SK-N-SH treated with all-trans-retinoic acid at 6 μM for 48 hours (cell line): ENCODE data around the gene CLBA1.
"Not testable (repeated sequence)": the region's sequence is repeated elsewhere in the genome, so short reads cannot be mapped to it uniquely, and the experiment has no call there.

Source experiments
- ATAC-seq: fragments of 200-7000 bp; cut with Tn5 transposase; 3 replicates; pipeline ENCODE4 v1.9.1; 2020; ENCODE audit warnings: mild to moderate bottlenecking, moderate library complexity
- BACH2 ChIP-seq: fragments of 250-450 bp; sonication (Bioruptor Pico); IDR thresholded peaks from 2 replicates; pipeline ENCODE4 v1.9.0; 2021; ENCODE audit warnings: mild to moderate bottlenecking, borderline replicate concordance
- CSDC2 ChIP-seq: fragments of 250-450 bp; sonication (Bioruptor Pico); IDR thresholded peaks from 2 replicates; pipeline ENCODE4 v1.5.0; 2020; ENCODE audit warnings: mild to moderate bottlenecking, moderate library complexity
- ISL1 ChIP-seq: fragments of 250-450 bp; sonication (Bioruptor Pico); IDR thresholded peaks from 2 replicates; pipeline ENCODE4 v2.1.2; 2022; ENCODE audit warnings: mild to moderate bottlenecking, moderate library complexity
- PPARA ChIP-seq: fragments of 250-450 bp; sonication (Bioruptor Pico); IDR thresholded peaks from 2 replicates; pipeline ENCODE4 v1.5.0; 2020; ENCODE audit warnings: mild to moderate bottlenecking, borderline replicate concordance
- RARB ChIP-seq: fragments of 250-450 bp; sonication (Bioruptor Pico); IDR thresholded peaks from 2 replicates; pipeline ENCODE4 v1.8.0; 2021; ENCODE audit warnings: mild to moderate bottlenecking, moderate library complexity
- SNAI2 ChIP-seq: fragments of 250-450 bp; sonication (Bioruptor Pico); IDR thresholded peaks from 2 replicates; pipeline ENCODE4 v1.5.0; 2020; ENCODE audit warnings: mild to moderate bottlenecking, moderate library complexity
- TCF4 ChIP-seq: fragments of 250-450 bp; sonication (Bioruptor Pico); IDR thresholded peaks from 2 replicates; pipeline ENCODE4 v1.8.0; 2021; ENCODE audit warnings: mild to moderate bottlenecking, moderate library complexity, borderline replicate concordance
- TOX ChIP-seq: fragments of 250-450 bp; sonication (Bioruptor Pico); IDR thresholded peaks from 2 replicates; pipeline ENCODE4 v1.8.0; 2021; ENCODE audit warnings: mild to moderate bottlenecking, moderate library complexity, borderline replicate concordance
- ZC3H10 ChIP-seq: fragments of 250-450 bp; sonication (Bioruptor Pico); IDR thresholded peaks from 2 replicates; pipeline ENCODE4 v1.5.1; 2021; ENCODE audit warnings: mild to moderate bottlenecking, moderate library complexity
- ZFP3 ChIP-seq: fragments of 250-450 bp; sonication (Bioruptor Pico); IDR thresholded peaks from 2 replicates; pipeline ENCODE4 v1.5.0; 2020; ENCODE audit warnings: mild to moderate bottlenecking, moderate library complexity
- ZFP30 ChIP-seq: fragments of 450-650 bp; formaldehyde crosslinking; IDR thresholded peaks from 2 replicates; pipeline ENCODE4 v1.5.0; 2022; ENCODE audit warnings: mild to moderate bottlenecking, moderate library complexity
- ZNF565 ChIP-seq: fragments of 450-650 bp; formaldehyde crosslinking; conservative IDR thresholded peaks from 2 replicates; pipeline ENCODE4 v1.5.0; 2020; ENCODE audit warnings: low read depth, mild to moderate bottlenecking, moderate library complexity
- ZNF70 ChIP-seq: fragments of 450-650 bp; formaldehyde crosslinking; IDR thresholded peaks from 2 replicates; pipeline ENCODE4 v1.5.0; 2020; ENCODE audit warnings: mild to moderate bottlenecking, moderate library complexity
- ZNF8 ChIP-seq: fragments of 450-650 bp; formaldehyde crosslinking; IDR thresholded peaks from 2 replicates; pipeline ENCODE4 v1.5.0; 2020; ENCODE audit warnings: mild to moderate bottlenecking, moderate library complexity
- TF ChIP-seq, protein P1 (sequence below): fragments of 250-450 bp; sonication (Bioruptor Pico); IDR thresholded peaks from 2 replicates; pipeline ENCODE4 v1.8.0; 2021; ENCODE audit warnings: low read depth, mild to moderate bottlenecking, moderate library complexity, borderline replicate concordance

Gene CLBA1

DNA sequence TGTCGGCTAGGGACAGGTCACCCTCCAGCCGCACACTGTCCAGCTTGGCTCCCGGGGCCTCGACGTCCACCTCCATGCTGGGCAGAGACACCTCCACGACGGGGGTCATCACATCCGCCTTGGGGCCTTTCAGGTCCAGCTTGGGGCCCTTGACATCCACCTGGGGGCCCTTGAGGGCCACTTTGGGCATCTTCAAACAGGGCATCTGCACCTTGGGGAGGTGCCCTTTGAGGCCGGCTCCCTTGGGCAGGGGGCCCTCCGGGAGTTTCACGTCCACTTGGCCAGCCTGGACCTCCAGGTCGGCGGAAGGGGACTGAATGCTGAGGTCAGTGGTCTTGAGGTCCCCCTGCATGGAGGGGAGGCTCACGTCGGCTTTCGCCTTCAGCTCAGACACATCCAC is 43.0 kb upstream of the CLBA1 start:
- no peak for TF ChIP-seq ISL1 (CRISPR knock-in tag)
- TF ChIP-seq ZFP3 (CRISPR knock-in tag) = no peak
- TF ChIP-seq TCF4 = no peak
- no peak for TF ChIP-seq CSDC2 (CRISPR knock-in tag)
- no peak for TF ChIP-seq ZC3H10
- TF ChIP-seq, protein P1, sequence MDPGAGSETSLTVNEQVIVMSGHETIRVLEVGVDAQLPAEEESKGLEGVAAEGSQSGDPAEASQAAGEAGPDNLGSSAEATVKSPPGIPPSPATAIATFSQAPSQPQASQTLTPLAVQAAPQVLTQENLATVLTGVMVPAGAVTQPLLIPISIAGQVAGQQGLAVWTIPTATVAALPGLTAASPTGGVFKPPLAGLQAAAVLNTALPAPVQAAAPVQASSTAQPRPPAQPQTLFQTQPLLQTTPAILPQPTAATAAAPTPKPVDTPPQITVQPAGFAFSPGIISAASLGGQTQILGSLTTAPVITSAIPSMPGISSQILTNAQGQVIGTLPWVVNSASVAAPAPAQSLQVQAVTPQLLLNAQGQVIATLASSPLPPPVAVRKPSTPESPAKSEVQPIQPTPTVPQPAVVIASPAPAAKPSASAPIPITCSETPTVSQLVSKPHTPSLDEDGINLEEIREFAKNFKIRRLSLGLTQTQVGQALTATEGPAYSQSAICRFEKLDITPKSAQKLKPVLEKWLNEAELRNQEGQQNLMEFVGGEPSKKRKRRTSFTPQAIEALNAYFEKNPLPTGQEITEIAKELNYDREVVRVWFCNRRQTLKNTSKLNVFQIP (CRISPR knock-in tag) = no peak
- no peak for TF ChIP-seq TOX (CRISPR knock-in tag)
- TF ChIP-seq ZNF565 (CRISPR knock-in tag) = no peak
- TF ChIP-seq SNAI2 = no peak
- no peak for TF ChIP-seq PPARA (CRISPR knock-in tag)
- no peak for TF ChIP-seq BACH2 (CRISPR knock-in tag)
- ATAC-seq = no peak

DNA sequence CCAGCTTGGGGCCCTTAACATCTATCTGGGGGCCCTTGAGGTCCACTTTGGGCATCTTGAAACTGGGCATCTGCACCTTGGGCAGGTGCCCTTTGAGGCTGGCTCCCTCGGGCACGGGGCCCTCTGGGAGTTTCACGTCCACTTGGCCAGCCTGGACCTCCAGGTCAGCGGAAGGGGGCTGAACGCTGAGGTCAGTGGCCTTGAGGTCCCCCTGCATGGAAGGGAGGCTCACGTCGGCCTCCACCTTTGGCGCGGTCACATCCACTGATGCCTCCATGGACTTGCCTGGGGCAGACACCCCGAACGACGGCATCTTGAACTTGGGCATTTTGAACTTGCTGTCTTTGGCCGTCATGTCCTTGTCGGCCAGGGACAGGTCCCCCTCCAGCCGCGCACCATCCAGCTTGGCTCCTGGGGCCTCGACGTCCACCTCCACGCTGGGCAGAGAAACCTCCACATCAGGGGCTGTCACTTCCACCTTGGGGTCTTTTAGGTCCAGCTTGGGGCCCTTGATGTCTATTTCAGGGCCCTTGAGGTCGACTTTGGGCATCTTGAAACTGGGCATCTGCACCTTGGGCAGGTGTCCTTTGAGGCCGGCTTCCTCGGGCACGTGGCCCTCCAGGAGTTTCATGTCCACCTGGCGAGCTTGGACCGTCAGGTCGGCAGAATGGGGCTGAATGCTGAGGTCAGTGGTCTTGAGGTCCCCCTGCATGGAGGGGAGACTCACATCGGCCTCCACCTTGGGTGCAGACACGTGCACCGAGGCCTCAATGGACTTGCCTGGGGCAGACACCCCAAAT is 42.2 kb upstream of the CLBA1 start:
- ATAC-seq = not testable (repeated sequence)

DNA sequence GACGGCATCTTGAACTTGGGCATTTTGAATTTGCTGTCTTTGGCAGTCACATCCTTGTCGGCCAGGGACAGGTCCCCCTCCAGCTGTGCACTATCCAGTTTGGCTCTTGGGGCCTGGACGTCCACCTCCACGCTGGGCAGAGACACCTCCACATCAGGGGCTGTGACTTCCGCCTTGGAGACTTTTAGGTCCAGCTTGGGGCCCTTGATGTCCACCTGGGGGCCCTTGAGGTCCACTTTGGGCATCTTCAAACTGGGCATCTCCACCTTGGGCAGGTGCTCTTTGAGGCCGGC is 41.6 kb upstream of the CLBA1 start:
- ATAC-seq = not testable (repeated sequence)

DNA sequence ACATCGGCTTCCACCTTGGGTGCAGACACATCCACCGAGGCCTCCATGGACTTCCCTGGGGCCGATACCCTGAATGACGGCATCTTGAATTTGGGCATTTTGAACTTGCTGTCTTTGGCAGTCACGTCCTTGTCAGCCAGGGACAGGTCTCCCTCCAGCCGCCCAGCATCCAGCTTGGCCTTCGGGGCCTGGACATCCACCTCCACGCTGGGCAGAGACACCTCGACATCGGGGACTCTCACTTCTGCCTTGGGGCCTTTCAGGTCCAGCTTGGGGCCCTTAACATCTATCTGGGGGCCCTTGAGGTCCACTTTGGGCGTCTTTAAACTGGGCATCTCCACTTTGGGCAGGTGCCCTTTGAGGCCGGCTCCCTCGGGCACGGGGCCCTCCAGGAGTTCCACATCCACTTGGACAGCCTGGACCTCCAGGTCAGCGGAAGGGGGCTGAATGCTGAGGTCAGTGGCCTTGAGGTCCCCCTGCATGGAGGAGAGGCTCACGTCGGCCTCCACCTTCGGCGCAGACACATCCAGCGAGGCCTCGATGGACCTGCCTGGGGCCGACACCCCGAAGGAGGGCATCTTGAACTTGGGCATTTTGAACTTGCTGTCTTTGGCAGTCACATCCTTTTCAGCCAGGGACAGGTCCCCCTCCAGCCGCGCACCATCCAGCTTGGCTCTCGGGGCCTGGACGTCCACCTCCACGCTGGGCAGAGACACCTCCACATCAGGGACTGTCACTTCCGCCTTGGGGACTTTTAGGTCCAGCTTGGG is 41.0 kb upstream of the CLBA1 start:
- ATAC-seq = not testable (repeated sequence)

DNA sequence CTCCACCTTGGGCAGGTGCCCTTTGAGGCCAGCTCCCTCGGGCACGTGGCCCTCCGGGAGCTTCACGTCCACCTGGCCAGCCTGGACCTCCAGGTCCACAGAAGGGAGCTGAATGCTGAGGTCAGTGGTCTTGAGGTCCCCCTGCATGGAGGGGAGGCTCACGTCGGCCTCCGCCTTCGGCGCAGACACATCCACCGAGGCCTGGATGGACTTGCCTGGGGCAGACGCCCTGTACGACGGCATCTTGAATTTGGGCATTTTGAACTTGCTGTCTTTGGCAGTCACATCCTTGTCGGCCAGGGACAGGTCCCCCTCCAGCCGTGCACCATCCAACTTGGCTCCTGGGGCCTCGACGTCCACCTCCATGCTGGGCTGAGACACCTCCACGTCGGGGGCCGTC is 40.3 kb upstream of the CLBA1 start:
- not testable (repeated sequence) for ATAC-seq

DNA sequence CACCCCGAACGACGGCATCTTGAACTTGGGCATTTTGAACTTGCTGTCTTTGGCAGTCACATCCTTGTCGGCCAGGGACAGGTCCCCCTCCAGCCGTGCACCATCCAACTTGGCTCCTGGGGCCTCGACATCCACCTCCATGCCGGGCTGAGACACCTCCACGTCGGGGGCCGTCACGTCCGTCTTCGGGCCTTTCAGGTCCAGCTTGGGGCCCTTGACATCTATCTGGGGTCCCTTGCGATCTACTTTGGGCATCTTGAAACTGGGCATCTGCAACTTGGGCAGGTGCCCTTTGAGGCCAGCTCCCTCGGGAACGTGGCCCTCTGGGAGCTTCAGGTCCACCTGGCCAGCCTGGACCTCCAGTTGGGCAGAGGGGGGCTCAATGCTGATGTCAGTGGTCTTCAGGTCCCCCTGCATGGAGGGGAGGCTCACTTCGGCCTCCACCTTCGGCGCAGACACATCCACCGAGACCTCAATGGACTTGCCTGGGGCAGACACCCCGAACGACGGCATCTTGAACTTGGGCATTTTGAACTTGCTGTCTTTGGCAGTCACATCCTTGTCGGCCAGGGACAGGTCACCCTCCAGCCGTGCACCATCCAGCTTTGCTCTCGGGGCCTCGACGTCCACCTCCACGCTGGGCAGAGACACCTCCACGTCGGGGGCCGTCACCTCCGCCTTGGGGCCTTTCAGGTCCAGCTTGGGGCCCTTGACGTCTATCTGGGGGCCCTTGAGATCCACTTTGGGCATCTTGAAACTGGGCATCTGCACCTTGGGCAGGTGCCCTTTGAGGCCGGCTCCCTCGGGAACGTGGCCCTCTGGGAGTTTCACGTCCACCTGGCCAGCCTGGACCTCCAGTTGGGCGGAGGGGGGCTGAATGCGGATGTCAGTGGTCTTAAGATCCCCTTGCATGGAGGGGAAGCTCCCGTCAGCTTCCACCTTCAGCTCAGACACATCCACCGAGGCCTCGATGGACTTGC is 39.3 kb upstream of the CLBA1 start:
- ATAC-seq = not testable (repeated sequence)

DNA sequence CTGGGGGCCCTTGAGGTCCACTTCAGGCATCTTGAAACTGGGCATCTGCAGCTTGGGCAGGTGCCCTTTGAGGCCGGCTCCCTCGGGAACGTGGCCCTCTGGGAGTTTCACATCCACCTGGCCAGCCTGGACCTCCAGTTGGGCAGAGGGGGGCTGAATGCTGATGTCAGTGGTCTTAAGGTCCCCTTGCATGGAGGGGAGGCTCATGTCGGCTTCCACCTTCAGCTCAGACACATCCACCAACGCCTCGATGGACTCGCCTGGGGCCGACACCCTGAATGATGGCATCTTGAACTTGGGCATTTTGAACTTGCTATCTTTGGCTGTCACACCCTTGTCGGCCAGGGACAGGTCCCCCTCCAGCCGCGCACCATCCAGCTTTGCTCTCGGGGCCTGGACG is 38.4 kb upstream of the CLBA1 start:
- ATAC-seq = not testable (repeated sequence)

DNA sequence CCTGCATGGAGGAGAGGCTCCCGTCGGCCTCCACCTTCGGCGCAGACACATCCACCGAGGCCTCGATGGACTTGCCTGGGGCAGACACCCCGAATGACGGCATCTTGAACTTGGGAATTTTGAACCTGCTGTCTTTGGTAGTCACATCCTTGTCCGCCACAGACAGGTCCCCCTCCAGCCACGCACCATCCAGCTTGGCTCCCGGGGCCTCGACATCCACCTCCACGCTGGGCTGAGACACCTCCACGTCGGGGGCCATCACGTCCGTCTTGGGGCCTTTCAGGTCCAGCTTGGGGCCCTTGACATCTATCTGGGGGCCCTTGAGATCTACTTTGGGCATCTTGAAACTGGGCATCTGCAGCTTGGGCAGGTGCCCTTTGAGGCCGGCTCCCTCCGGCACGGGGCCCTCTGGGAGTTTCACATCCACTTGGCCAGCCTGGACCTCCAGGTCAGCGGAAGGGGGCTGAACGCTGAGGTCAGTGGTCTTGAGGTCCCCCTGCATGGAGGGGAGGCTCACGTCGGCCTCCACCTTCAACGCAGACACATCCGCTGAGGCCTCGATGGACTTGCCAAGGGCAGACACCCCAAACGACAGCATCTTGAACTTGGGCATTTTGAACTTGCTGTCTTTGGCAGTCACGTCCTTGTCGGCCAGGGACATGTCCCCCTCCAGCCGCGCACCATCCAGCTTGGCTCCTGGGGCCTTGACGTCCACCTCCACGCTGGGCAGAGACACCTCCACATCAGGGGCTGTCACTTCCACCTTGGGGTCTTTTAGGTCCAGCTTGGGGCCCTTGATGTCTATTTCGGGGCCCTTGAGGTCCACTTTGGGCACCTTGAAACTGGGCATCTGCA is 37.5 kb upstream of the CLBA1 start:
- ATAC-seq = not testable (repeated sequence)

DNA sequence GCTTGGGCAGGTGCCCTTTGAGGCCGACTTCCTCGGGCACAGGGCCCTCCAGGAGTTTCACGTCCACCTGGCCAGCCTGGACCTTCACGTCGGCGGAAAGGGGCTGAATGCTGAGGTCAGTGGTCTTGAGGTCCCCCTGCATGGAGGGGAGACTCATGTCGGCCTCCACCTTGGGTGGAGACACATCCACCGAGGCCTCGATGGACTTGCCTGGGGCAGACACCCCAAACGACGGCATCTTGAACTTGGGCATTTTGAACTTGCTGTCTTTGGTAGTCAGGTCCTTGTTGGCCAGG is 36.9 kb upstream of the CLBA1 start:
- TF ChIP-seq ZNF70 = no peak
- no peak for TF ChIP-seq PPARA (CRISPR knock-in tag)
- TF ChIP-seq ZFP30 (CRISPR knock-in tag) = no peak
- TF ChIP-seq RARB (CRISPR knock-in tag) = no peak
- TF ChIP-seq ZNF8 (CRISPR knock-in tag) = no peak
- TF ChIP-seq, all 23 proteins: peak for 0
- ATAC-seq = no peak

DNA sequence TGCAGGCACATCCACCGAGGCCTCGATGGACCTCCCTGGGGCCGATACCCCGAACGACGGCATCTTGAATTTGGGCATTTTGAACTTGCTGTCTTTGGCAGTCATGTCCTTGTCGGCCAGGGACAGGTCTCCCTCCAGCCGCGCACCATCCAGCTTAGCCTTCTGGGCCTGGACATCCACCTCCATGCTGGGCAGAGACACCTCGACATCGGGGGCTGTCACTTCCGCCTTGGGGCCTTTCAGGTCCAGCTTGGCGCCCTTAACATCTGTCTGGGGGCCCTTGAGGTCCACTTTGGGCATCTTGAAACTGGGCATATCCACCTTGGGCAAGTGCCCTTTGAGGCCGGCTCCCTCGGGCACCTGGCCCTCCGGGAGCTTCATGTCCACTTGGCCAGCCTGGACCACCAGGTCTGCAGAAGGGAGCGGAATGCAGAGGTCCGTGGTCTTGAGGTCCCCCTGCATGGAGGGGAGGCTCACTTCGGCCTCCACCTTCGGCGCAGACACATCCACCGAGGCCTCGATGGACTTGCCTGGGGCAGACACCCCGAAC is 36.1 kb upstream of the CLBA1 start:
- not testable (repeated sequence) for ATAC-seq
